Measurements from ENCODE around the gene IZUMO1R.

IZUMO1R gene

DNA sequence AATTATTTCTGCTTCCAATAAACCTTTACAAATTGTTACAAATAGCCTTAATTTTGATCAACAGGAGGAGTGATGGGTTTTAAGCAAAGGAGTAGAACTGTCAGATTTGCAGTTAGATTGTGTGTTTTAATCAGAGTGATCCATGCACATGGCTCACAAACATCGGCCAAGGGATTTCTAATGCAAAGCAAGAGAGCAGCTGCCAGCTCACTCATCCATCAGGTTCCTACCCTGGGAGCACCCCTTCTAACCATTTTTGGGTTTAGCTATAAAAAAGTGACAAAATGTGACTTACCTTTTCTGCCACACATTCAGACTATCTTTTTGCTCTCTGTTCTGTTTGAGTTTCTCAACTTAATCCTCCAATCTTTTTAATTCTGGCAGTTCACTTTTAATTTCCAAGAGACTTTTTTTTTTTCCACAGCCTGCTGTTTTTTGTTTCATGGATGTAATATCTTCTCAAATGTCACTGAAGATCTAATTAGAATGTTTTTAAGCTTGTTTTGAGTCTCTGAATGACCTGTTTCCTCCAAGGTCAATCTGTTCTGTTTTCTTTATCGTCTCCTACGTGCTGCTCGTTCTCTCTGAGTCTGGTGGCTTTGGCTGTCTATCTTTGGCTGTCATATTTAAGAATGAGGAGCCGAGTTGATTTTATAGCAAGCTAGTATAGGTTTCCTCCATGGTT, 6.0 kb downstream of the IZUMO1R start:
- Histone ChIP-seq H3K4me1 (ENCODE audit: control insufficient read depth, insufficient read depth, low read depth, low read length) (peaks cover 1% of the 10 kb centered on the region), H3K27ac (ENCODE audit: low read length, poor library complexity, severe bottlenecking) (no peak overlapping the region), H3K36me3 (ENCODE audit: control insufficient read depth in 1 of 2, insufficient read depth in 2 of 2, low read depth in 1 of 2, low read length in 2 of 2) (no peaks in the 10 kb centered on the region), H3K23ac (ENCODE audit: low read length in 2 of 2) (no peak overlapping the region), H3K14ac (ENCODE audit: low read length in 2 of 2) (no peak overlapping the region), H4K91ac (ENCODE audit: low read length) (no peak overlapping the region), H4K8ac (ENCODE audit: low read length) (no peak overlapping the region), H3K9ac (ENCODE audit: low read length) (no peak overlapping the region), H2BK15ac (ENCODE audit: low read depth, poor library complexity, severe bottlenecking) (no peak overlapping the region), H2AFZ (ENCODE audit: low read depth, low read length) (no peak overlapping the region), H3K4ac (ENCODE audit: low read depth in 1 of 2, low read length in 2 of 2) (no peak overlapping the region), H3K9me3 (ENCODE audit: control insufficient read depth, low read length) (no peaks in the 10 kb centered on the region), H3K4me3 (ENCODE audit: insufficient read depth in 1 of 2, low read depth in 1 of 2, low read length in 2 of 2) (no peak overlapping the region), H2BK5ac (ENCODE audit: low read depth, low read length, poor library complexity, severe bottlenecking) (no peak overlapping the region), H3K79me1 (replicated peaks; ENCODE audit: low read length, poor library complexity, severe bottlenecking) (no peaks in the 10 kb centered on the region), H3K4me2 (ENCODE audit: low read length, poor library complexity, severe bottlenecking) (no peak overlapping the region), H3K27me3 (ENCODE audit: control insufficient read depth in 1 of 2, insufficient read depth in 1 of 2, low read length in 2 of 2) (peaks cover 0 to 28% of the 10 kb centered on the region in 2 experiments), H2BK12ac (ENCODE audit: low read length in 2 of 2) (no peak overlapping the region), H3K18ac (ENCODE audit: low read depth in 1 of 2, low read length in 2 of 2) (no peak overlapping the region), H2AK5ac (ENCODE audit: low read length, severe bottlenecking) (no peak overlapping the region), H2BK120ac (ENCODE audit: low read depth, low read length) (no peak overlapping the region)
- DNase-seq = no peak
- WGBS = 75% methylated on average over 5 of the region's 5 CpGs

DNA sequence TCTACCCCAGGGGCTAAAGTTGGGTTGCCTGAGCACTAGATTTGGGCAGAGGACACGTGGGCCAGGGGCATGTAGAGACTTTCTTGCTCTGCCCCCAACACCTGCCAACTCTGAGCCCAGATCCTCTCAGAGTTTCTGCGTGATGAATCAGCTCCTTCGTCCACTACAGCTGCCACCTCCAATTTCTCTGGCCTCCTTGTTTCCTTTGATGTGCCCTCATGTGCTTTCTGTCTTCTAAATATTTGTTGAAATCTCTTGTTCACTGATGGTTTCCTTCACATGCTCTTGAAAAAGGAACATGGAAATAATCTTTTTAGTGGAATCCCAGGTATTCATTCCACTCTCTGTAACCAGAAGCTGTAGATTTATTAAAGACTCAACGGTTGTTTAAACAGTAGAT, 8.0 kb downstream of the IZUMO1R start:
- H3K4me3 ChIP-seq (ENCODE audit: insufficient read depth in 1 of 2, low read depth in 1 of 2, low read length in 2 of 2) = no peak overlapping the region
- no peak overlapping the region for H4K8ac ChIP-seq (ENCODE audit: low read length)
- no peak overlapping the region for H3K14ac ChIP-seq (ENCODE audit: low read length in 2 of 2)
- H3K9ac ChIP-seq (ENCODE audit: low read length) = no peak overlapping the region
- no peak overlapping the region for H3K4ac ChIP-seq (ENCODE audit: low read depth in 1 of 2, low read length in 2 of 2)
- H3K4me2 ChIP-seq (ENCODE audit: low read length, poor library complexity, severe bottlenecking) = no peak overlapping the region
- no peak overlapping the region for H3K27ac ChIP-seq (ENCODE audit: low read length, poor library complexity, severe bottlenecking)
- DNase-seq = no peak
- H4K91ac ChIP-seq (ENCODE audit: low read length) = no peak overlapping the region
- H2AK5ac ChIP-seq (ENCODE audit: low read length, severe bottlenecking) = no peak overlapping the region
- peaks cover 0 to 28% of the 10 kb centered on the region in 2 experiments for H3K27me3 ChIP-seq (ENCODE audit: control insufficient read depth in 1 of 2, insufficient read depth in 1 of 2, low read length in 2 of 2)
- H2BK5ac ChIP-seq (ENCODE audit: low read depth, low read length, poor library complexity, severe bottlenecking) = no peak overlapping the region
- no peaks in the 10 kb centered on the region for H3K79me1 ChIP-seq (replicated peaks; ENCODE audit: low read length, poor library complexity, severe bottlenecking)
- H2BK12ac ChIP-seq (ENCODE audit: low read length in 2 of 2) = no peak overlapping the region
- no peak overlapping the region for H2BK15ac ChIP-seq (ENCODE audit: low read depth, poor library complexity, severe bottlenecking)
- no peak overlapping the region for H3K18ac ChIP-seq (ENCODE audit: low read depth in 1 of 2, low read length in 2 of 2)
- 36% methylated on average over 3 of the region's 4 CpGs for WGBS
- no peak overlapping the region for H3K23ac ChIP-seq (ENCODE audit: low read length in 2 of 2)
- no peak overlapping the region for H2BK120ac ChIP-seq (ENCODE audit: low read depth, low read length)
- H3K36me3 ChIP-seq (ENCODE audit: control insufficient read depth in 1 of 2, insufficient read depth in 2 of 2, low read depth in 1 of 2, low read length in 2 of 2) = no peaks in the 10 kb centered on the region
- H3K4me1 ChIP-seq (ENCODE audit: control insufficient read depth, insufficient read depth, low read depth, low read length) = no peaks in the 10 kb centered on the region
- no peak overlapping the region for H2AFZ ChIP-seq (ENCODE audit: low read depth, low read length)
- H3K9me3 ChIP-seq (ENCODE audit: control insufficient read depth, low read length) = no peaks in the 10 kb centered on the region

DNA sequence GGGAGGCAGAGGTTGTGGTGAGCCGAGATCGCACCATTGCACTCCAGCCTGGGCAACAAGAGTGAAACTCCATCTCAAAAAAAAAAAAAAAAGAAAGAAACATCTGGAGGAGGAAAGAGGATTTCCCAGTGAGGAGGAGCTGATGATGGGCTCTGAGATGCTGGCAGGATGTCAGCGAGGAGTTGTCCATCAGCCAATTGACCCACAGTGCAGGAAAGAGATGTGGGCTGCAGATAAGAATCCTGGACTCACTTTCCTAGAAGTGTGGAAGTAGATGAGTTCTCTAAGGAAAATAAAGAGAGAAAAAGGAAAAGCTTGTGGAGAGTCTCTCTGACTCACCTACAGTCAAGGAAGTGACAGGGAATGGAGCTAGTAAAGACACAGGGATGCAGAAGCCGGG, 9.7 kb downstream of the IZUMO1R start:
- Histone ChIP-seq H4K8ac (ENCODE audit: low read length) (no peak overlapping the region), H3K9ac (ENCODE audit: low read length) (no peak overlapping the region), H2AK5ac (ENCODE audit: low read length, severe bottlenecking) (no peak overlapping the region), H2AFZ (ENCODE audit: low read depth, low read length) (no peak overlapping the region), H3K4ac (ENCODE audit: low read depth in 1 of 2, low read length in 2 of 2) (no peak overlapping the region), H2BK120ac (ENCODE audit: low read depth, low read length) (no peak overlapping the region), H3K27me3 (ENCODE audit: control insufficient read depth in 1 of 2, insufficient read depth in 1 of 2, low read length in 2 of 2) (peaks cover 0 to 28% of the 10 kb centered on the region in 2 experiments), H3K14ac (ENCODE audit: low read length in 2 of 2) (no peak overlapping the region), H4K91ac (ENCODE audit: low read length) (no peak overlapping the region), H2BK15ac (ENCODE audit: low read depth, poor library complexity, severe bottlenecking) (no peak overlapping the region), H2BK5ac (ENCODE audit: low read depth, low read length, poor library complexity, severe bottlenecking) (no peak overlapping the region), H3K36me3 (ENCODE audit: control insufficient read depth in 1 of 2, insufficient read depth in 2 of 2, low read depth in 1 of 2, low read length in 2 of 2) (no peaks in the 10 kb centered on the region), H3K9me3 (ENCODE audit: control insufficient read depth, low read length) (no peaks in the 10 kb centered on the region), H3K18ac (ENCODE audit: low read depth in 1 of 2, low read length in 2 of 2) (no peak overlapping the region), H3K4me3 (ENCODE audit: insufficient read depth in 1 of 2, low read depth in 1 of 2, low read length in 2 of 2) (no peak overlapping the region), H3K27ac (ENCODE audit: low read length, poor library complexity, severe bottlenecking) (no peak overlapping the region), H3K4me2 (ENCODE audit: low read length, poor library complexity, severe bottlenecking) (no peak overlapping the region), H3K79me1 (replicated peaks; ENCODE audit: low read length, poor library complexity, severe bottlenecking) (no peaks in the 10 kb centered on the region), H3K4me1 (ENCODE audit: control insufficient read depth, insufficient read depth, low read depth, low read length) (no peaks in the 10 kb centered on the region), H3K23ac (ENCODE audit: low read length in 2 of 2) (no peak overlapping the region), H2BK12ac (ENCODE audit: low read length in 2 of 2) (no peak overlapping the region)
- WGBS = 82% methylated on average over 2 of the region's 4 CpGs
- DNase-seq = no peak

DNA sequence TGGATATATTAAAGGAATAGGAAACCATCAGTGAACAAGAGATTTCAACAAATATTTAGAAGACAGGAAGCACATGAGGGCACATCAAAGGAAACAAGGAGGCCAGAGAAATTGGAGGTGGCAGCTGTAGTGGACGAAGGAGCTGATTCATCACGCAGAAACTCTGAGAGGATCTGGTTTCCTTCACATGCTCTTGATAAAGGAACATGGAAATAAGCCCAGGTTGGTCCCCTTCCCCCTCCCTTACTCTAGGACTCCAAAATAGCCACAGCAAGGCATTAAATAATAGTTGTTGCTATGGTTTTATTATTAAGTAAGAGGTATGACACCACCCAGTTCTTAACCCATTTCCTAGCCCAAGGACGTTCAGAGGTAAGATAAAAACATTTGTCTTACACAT, 11.3 kb downstream of the IZUMO1R start:
- no peak overlapping the region for H3K4me2 ChIP-seq (ENCODE audit: low read length, poor library complexity, severe bottlenecking)
- H4K8ac ChIP-seq (ENCODE audit: low read length) = no peak overlapping the region
- H3K14ac ChIP-seq (ENCODE audit: low read length in 2 of 2) = no peak overlapping the region
- H2BK5ac ChIP-seq (ENCODE audit: low read depth, low read length, poor library complexity, severe bottlenecking) = no peak overlapping the region
- no peak for DNase-seq
- H2BK12ac ChIP-seq (ENCODE audit: low read length in 2 of 2) = no peak overlapping the region
- no peak overlapping the region for H2AK5ac ChIP-seq (ENCODE audit: low read length, severe bottlenecking)
- H3K4me3 ChIP-seq (ENCODE audit: insufficient read depth in 1 of 2, low read depth in 1 of 2, low read length in 2 of 2) = no peak overlapping the region
- H2AFZ ChIP-seq (ENCODE audit: low read depth, low read length) = no peak overlapping the region
- H4K91ac ChIP-seq (ENCODE audit: low read length) = no peak overlapping the region
- H3K36me3 ChIP-seq (ENCODE audit: control insufficient read depth in 1 of 2, insufficient read depth in 2 of 2, low read depth in 1 of 2, low read length in 2 of 2) = no peaks in the 10 kb centered on the region
- H2BK15ac ChIP-seq (ENCODE audit: low read depth, poor library complexity, severe bottlenecking) = no peak overlapping the region
- no peak overlapping the region for H3K4ac ChIP-seq (ENCODE audit: low read depth in 1 of 2, low read length in 2 of 2)
- no peaks in the 10 kb centered on the region for H3K9me3 ChIP-seq (ENCODE audit: control insufficient read depth, low read length)
- H3K18ac ChIP-seq (ENCODE audit: low read depth in 1 of 2, low read length in 2 of 2) = no peak overlapping the region
- WGBS = 20% methylated on average over 1 of the region's 3 CpGs
- no peak overlapping the region for H3K27ac ChIP-seq (ENCODE audit: low read length, poor library complexity, severe bottlenecking)
- H3K27me3 ChIP-seq (ENCODE audit: control insufficient read depth in 1 of 2, insufficient read depth in 1 of 2, low read length in 2 of 2) = peaks cover 0 to 22% of the 10 kb centered on the region in 2 experiments
- no peaks in the 10 kb centered on the region for H3K4me1 ChIP-seq (ENCODE audit: control insufficient read depth, insufficient read depth, low read depth, low read length)
- H3K79me1 ChIP-seq (replicated peaks; ENCODE audit: low read length, poor library complexity, severe bottlenecking) = no peaks in the 10 kb centered on the region
- no peak overlapping the region for H2BK120ac ChIP-seq (ENCODE audit: low read depth, low read length)
- no peak overlapping the region for H3K23ac ChIP-seq (ENCODE audit: low read length in 2 of 2)
- no peak overlapping the region for H3K9ac ChIP-seq (ENCODE audit: low read length)

Data from mesenchymal stem cell (in vitro differentiated cells and primary cell).